ENCODE data around the gene HPN. TPM values are rescaled to one million over a fixed set of nuclear protein-coding genes. Genes with fewer than 3 reads are reported as not detected.

Gene HPN
- total RNA-seq, 4 donors from 2014 or later: 0.67 to 1.4 TPM; not detected in 2

DNA sequence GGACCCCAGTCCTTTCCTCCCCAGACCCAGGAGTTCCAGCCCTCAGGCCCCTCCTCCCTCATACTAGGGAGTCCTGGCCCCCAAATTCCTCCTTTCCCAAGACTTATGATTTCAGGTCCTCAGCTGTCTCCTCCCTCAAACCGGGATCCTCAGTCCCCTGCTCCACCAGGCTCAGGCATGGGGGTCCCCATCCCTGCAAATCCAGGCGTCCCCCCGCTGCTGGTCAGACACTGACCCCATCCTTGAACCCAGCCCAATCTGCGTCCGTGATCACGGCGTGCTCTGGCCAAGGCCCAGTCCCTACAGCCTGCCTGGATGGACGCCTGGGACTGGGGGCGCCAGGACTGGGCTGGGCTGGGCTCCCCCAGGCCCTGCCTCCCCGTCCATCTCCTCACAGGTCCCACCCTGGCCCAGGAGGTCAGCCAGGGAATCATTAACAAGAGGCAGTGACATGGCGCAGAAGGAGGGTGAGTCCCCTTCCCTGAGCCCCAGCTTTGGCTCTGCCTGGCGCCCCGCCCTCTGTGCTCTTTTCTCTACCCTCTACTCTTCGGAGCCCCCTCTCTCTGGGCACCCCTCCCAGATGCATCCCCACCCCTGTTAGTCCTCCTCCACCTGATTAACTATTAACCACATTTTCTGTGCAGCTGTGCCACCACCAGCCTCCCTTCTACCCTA, 672 bp downstream of the HPN start:
- Histone ChIP-seq H3K9me3 (no peaks in the 10 kb centered on the region), H3K27ac (no peak overlapping the region), H3K4me1 (peaks cover 0 to 38% (median 22%) of the 10 kb centered on the region in 4 donors), H3K27me3 (peaks cover 0 to 7% of the 10 kb centered on the region in 2 donors), H3K36me3 (no peaks in the 10 kb centered on the region), H3K4me3 (peak overlapping the region in 1 of 4 donors; percentile 11)
- no peak for TF ChIP-seq POLR2A (IDR thresholded peaks at IDR 0.05)
- TF ChIP-seq, protein P1, sequence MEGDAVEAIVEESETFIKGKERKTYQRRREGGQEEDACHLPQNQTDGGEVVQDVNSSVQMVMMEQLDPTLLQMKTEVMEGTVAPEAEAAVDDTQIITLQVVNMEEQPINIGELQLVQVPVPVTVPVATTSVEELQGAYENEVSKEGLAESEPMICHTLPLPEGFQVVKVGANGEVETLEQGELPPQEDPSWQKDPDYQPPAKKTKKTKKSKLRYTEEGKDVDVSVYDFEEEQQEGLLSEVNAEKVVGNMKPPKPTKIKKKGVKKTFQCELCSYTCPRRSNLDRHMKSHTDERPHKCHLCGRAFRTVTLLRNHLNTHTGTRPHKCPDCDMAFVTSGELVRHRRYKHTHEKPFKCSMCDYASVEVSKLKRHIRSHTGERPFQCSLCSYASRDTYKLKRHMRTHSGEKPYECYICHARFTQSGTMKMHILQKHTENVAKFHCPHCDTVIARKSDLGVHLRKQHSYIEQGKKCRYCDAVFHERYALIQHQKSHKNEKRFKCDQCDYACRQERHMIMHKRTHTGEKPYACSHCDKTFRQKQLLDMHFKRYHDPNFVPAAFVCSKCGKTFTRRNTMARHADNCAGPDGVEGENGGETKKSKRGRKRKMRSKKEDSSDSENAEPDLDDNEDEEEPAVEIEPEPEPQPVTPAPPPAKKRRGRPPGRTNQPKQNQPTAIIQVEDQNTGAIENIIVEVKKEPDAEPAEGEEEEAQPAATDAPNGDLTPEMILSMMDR (IDR thresholded peaks at IDR 0.05): no peak
- no peak for DNase-seq

DNA sequence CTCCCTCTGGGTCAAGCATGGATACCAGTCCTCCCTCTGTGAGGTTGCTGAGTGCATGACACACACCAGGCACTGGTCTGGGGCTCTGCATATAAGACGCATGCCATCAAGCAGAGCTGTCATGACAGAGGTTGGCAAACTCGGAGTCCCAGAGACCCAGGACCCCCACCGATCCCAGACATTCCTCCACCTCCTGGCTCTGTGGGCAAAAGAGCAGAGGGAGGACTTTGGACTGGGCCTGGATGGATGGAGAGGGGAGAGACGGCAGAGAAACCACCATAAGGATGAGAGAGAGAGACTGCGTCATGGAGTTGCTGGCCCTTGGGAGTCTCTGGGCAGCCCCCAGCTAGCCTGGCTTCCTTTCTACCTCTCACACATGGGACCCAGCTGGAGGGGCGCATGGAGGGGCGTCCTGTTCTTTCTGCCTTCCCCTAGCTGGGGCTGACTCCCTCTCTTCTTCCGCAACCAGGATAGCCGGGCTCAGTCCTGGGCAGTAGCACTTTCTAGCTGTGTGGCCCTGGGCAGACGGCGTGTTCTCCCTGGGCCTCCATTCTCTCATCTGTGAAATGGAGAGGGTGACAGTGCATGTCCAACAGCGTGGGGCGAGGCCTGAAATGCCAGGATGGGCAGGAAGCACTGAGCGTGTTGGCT, 1.6 kb downstream of the HPN start:
- DNase-seq: no peak
- Histone ChIP-seq H3K4me1 (peaks cover 0 to 35% (median 21%) of the 10 kb centered on the region in 4 donors), H3K9me3 (no peaks in the 10 kb centered on the region), H3K27ac (no peak overlapping the region), H3K27me3 (peaks cover 0 to 7% of the 10 kb centered on the region in 2 donors), H3K4me3 (peak overlapping the region in 1 of 4 donors; percentile 11), H3K36me3 (no peaks in the 10 kb centered on the region)
- TF ChIP-seq, protein P1 (IDR thresholded peaks at IDR 0.05): no peak
- TF ChIP-seq POLR2A (IDR thresholded peaks at IDR 0.05): no peak

DNA sequence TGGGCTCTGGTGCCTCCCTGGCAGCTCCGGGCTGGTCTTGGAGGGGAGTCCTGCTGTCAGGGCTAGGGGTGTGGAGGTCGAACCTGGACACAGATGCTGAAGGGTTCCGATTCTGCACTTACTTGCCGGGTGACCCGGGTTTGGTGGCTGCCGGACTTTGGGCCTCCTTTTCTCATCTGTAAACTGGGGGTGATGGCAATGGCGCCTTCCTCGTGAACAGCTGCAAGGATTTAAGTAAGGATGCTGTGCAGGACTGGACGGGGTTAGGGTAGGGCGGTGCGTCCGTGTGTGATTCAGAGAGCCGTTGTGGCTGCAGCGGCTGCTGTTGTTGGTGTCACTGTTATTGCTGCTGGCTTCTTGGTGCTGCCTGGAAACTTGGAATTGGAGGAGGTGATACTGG, 2.4 kb downstream of the HPN start:
- no peak for DNase-seq
- Histone ChIP-seq H3K4me1 (peaks cover 0 to 31% (median 18%) of the 10 kb centered on the region in 4 donors), H3K27ac (no peak overlapping the region), H3K27me3 (peaks cover 0 to 7% of the 10 kb centered on the region in 2 donors), H3K36me3 (no peaks in the 10 kb centered on the region), H3K9me3 (no peaks in the 10 kb centered on the region), H3K4me3 (peak overlapping the region in 1 of 4 donors; percentile 11)
- no peak for TF ChIP-seq POLR2A (IDR thresholded peaks at IDR 0.05)
- TF ChIP-seq, protein P1 (IDR thresholded peaks at IDR 0.05): no peak

DNA sequence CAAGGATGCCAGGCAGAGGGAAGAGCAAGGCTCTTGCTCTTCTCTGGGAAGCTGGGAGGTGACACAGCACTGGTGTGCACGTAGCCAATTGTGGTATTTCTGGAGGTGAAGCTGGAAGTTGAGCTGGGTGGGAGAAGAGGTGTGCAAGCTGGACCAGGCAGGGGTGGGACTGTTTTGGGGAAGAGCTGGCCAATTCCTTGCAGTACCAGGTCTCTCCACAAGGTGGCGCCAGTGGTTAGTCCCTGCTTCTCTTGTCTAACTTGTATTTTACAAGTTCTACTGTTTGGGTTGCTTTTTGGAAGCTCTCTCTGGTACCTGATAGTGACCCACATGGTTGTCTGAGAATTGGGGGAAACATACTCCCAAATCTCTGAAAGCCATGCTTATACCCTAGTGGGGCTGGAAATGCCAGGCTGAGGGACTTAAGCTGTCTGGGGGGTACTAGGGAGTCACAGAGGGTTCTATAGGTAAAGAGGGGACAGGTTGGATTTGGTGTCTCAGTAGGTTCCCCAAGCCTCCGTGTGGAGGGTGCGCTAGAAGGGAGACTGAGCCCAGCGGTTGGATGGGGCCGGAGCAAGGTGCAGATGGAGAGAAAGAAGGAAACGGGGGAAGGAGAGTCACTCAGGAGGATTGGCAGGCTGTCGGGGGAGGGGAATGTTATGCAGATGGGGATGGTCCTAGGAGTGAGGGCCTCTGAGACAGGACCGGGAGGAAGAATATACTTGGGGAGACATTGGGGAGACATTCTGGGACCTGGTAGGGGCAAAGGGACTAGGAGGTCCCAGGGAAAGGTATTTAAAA, 3.0 kb downstream of the HPN start:
- Histone ChIP-seq H3K27me3 (peaks cover 0 to 6% of the 10 kb centered on the region in 2 donors), H3K27ac (no peak overlapping the region), H3K9me3 (no peaks in the 10 kb centered on the region), H3K4me1 (peaks cover 0 to 30% (median 18%) of the 10 kb centered on the region in 4 donors), H3K36me3 (no peaks in the 10 kb centered on the region), H3K4me3 (no peak overlapping the region)
- TF ChIP-seq POLR2A (IDR thresholded peaks at IDR 0.05): no peak
- TF ChIP-seq, protein P1 (IDR thresholded peaks at IDR 0.05): peak; percentile 80 to 90 (median 83)
- DNase-seq: peak in 2 of 3 donors; percentile 22 to 69

DNA sequence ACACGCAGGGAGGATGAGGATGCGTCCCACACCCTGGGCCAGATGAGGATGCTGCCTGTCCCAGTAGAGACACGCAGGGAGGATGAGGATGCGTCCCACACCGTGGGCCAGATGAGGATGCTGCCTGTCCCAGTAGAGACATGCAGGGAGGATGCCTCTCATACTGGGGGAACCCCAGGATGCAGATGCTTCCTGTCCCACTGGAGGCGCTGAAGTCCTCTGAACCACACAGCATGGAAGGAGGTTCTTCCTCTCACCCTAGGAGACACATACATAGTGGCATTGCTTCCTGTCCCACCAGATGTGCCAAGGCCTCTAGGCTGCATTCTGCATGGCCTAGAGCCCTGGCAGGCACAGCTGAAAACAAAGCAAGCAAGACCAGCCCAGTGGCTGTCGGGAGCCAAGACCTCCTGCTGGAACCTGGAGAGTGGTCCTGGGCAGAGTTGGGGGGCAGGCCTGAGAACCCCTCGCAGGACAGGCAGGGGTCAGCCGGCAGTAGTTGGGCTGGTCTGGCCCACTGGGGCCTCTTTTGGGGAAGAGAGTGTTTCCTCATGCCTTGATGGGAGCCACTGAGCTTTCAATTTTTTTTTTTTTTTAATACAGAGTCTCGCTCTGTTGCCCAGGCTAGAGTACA, 4.3 kb downstream of the HPN start:
- H3K4me1 ChIP-seq: peaks cover 0 to 18% (median 10%) of the 10 kb centered on the region in 4 donors
- no peaks in the 10 kb centered on the region for H3K27me3 ChIP-seq
- no peaks in the 10 kb centered on the region for H3K36me3 ChIP-seq
- H3K4me3 ChIP-seq: no peak overlapping the region
- TF ChIP-seq, protein P1 (IDR thresholded peaks at IDR 0.05): peak in 2 of 6 experiments; percentile 13 to 21
- TF ChIP-seq POLR2A (IDR thresholded peaks at IDR 0.05): no peak
- no peaks in the 10 kb centered on the region for H3K9me3 ChIP-seq
- no peak overlapping the region for H3K27ac ChIP-seq
- peak in 1 of 3 donors; percentile 30 for DNase-seq

Measured in Peyer's patch (tissue), 4 donors.